Left ventricle myocardium inferior (tissue), 1 donor: Measurements from ENCODE around the gene RALA. TPM values are rescaled to one million over a fixed set of nuclear protein-coding genes. Genes with fewer than 3 reads are reported as not detected.

Experiments used
- DNase-seq: peaks from one replicate; pipeline ENCODE4 v3.0.0-alpha.2; 2020
- H3K27ac ChIP-seq: fragments of 200-600 bp; replicated peaks from 2 replicates; pipeline ENCODE4 v1.8.0; 2021
- H3K27me3 ChIP-seq: fragments of 200-600 bp; 2 replicates; pipeline ENCODE4 v1.8.0; 2021; ENCODE audit warnings: low read depth
- H3K36me3 ChIP-seq: fragments of 200-600 bp; 2 replicates; pipeline ENCODE4 v1.8.0; 2021
- H3K4me1 ChIP-seq: fragments of 200-600 bp; 2 replicates; pipeline ENCODE4 v1.8.0; 2021
- H3K4me3 ChIP-seq: fragments of 200-600 bp; 2 replicates; pipeline ENCODE4 v1.8.0; 2021; ENCODE audit warnings: mild to moderate bottlenecking, moderate library complexity
- H3K9me3 ChIP-seq: fragments of 200-600 bp; replicated peaks from 2 replicates; pipeline ENCODE4 v1.8.0; 2021
- CTCF ChIP-seq: fragments of 200-600 bp; IDR thresholded peaks from 2 replicates; pipeline ENCODE4 v1.8.0; 2021; ENCODE audit warnings: antibody characterized with exemption, mild to moderate bottlenecking, borderline replicate concordance
- intact Hi-C: fragments of 100-400 bp; cut with micrococcal nuclease; formaldehyde crosslinking; loops from one replicate; pipeline ENCODE4 v1.11.0; 2022
- total RNA-seq: library from RNA; stranded (reverse); fragmentation: NEBNext Ultra II Directional; extraction: Animal tissue kit (Norgen Biotek cat#: 25700); gene quantifications from one replicate; pipeline ENCODE4 v1.2.1, GENCODE V29; 2021
- donor health status: DM: no; HTN: yes; CAD: no; lungs with severe emphysema.

RALA gene
- total RNA-seq, 1 donor from 2014 or later, result 29.1 TPM

- H3K4me1 ChIP-seq, result peaks cover 29% of the 10 kb centered on the region
- H3K9me3 ChIP-seq, result no peaks in the 10 kb centered on the region
- no peak overlapping the region for H3K4me3 ChIP-seq
- no peak for TF ChIP-seq CTCF
- H3K27ac ChIP-seq, result no peak overlapping the region
- intact Hi-C loops, result loop anchor here (10.0 kb wide), 1 partner anchor 111 kb away; the partner anchor contains the start of gene RALA
- DNase-seq, result no peak
- no peaks in the 10 kb centered on the region for H3K27me3 ChIP-seq
- H3K36me3 ChIP-seq, result no peaks in the 10 kb centered on the region
Observed at GRCh38 chr7:39735903-39736302, 112.5 kb downstream of the RALA start.

- peak; percentile 67 for TF ChIP-seq CTCF
- DNase-seq, result peak; percentile 47
- H3K27ac ChIP-seq, result no peak overlapping the region
- H3K4me3 ChIP-seq, result no peak overlapping the region
- H3K36me3 ChIP-seq, result no peaks in the 10 kb centered on the region
- intact Hi-C loops, result loop anchor here (2.0 kb wide), 1 partner anchor 161 kb away; no protein-coding TSS in a partner anchor
- no peaks in the 10 kb centered on the region for H3K4me1 ChIP-seq
- H3K9me3 ChIP-seq, result no peaks in the 10 kb centered on the region
- no peaks in the 10 kb centered on the region for H3K27me3 ChIP-seq
Observed at GRCh38 chr7:39741942-39742623, 118.7 kb downstream of the RALA start.

- no peak overlapping the region for H3K4me3 ChIP-seq
- no peak for DNase-seq
- no peak overlapping the region for H3K27ac ChIP-seq
- no peak for TF ChIP-seq CTCF
- H3K4me1 ChIP-seq, result no peaks in the 10 kb centered on the region
- intact Hi-C loops, result no loop called here
- H3K36me3 ChIP-seq, result no peaks in the 10 kb centered on the region
- no peaks in the 10 kb centered on the region for H3K9me3 ChIP-seq
- H3K27me3 ChIP-seq, result no peaks in the 10 kb centered on the region
Observed at GRCh38 chr7:39744620-39745019, 121.2 kb downstream of the RALA start.

GRCh38 chr7:39745320-39745719, 121.9 kb downstream of the RALA start:
- no peaks in the 10 kb centered on the region for H3K27me3 ChIP-seq
- no peaks in the 10 kb centered on the region for H3K4me1 ChIP-seq
- no peak for TF ChIP-seq CTCF
- H3K36me3 ChIP-seq, result no peaks in the 10 kb centered on the region
- H3K4me3 ChIP-seq, result no peak overlapping the region
- H3K9me3 ChIP-seq, result no peaks in the 10 kb centered on the region
- no peak for DNase-seq
- intact Hi-C loops, result no loop called here
- H3K27ac ChIP-seq, result no peak overlapping the region

- no peak overlapping the region for H3K4me3 ChIP-seq
- peak; percentile 67 for DNase-seq
- peak; percentile 86 for TF ChIP-seq CTCF
- intact Hi-C loops, result no loop called here
- H3K27me3 ChIP-seq, result no peaks in the 10 kb centered on the region
- no peak overlapping the region for H3K27ac ChIP-seq
- H3K4me1 ChIP-seq, result no peaks in the 10 kb centered on the region
- no peaks in the 10 kb centered on the region for H3K9me3 ChIP-seq
- H3K36me3 ChIP-seq, result no peaks in the 10 kb centered on the region
Observed at GRCh38 chr7:39746103-39746819, 122.9 kb downstream of the RALA start.
